Effector memory CD4-positive, alpha-beta T cell (primary cell): Measurements from ENCODE around the gene FUBP1.
A peak's percentile ranks its signal among the peaks of the same experiment; 100 is the strongest.
"Not testable (repeated sequence)": the region's sequence is repeated elsewhere in the genome, so short reads cannot be mapped to it uniquely, and the experiment has no call there.

ENCODE experiments used
- DNase-seq, 3 donors: peaks; one replicate each; pipeline ENCODE4 v3.0.0-alpha.2; 2020
- H3K27ac ChIP-seq: 2 replicates; pipeline ENCODE4 v1.7.0; 2013; ENCODE audit warnings: mild to moderate bottlenecking, low read length, moderate library complexity; ENCODE audit not compliant: insufficient read depth, poor library complexity, severe bottlenecking
- H3K27me3 ChIP-seq: replicated peaks from 2 replicates; pipeline ENCODE4 v1.7.0; 2013; ENCODE audit warnings: mild to moderate bottlenecking, low read length; ENCODE audit not compliant: insufficient read depth, control insufficient read depth, poor library complexity, severe bottlenecking
- H3K36me3 ChIP-seq: 2 replicates; pipeline ENCODE4 v1.7.0; 2013; ENCODE audit warnings: mild to moderate bottlenecking, low read length, moderate library complexity; ENCODE audit not compliant: control insufficient read depth, insufficient read depth
- H3K4me1 ChIP-seq: 2 replicates; pipeline ENCODE4 v1.7.0; 2013; ENCODE audit warnings: low read length, mild to moderate bottlenecking; ENCODE audit not compliant: control insufficient read depth, insufficient read depth, poor library complexity, severe bottlenecking
- H3K4me3 ChIP-seq: 2 replicates; pipeline ENCODE4 v1.7.0; 2013; ENCODE audit warnings: low read length, low read depth, mild to moderate bottlenecking; ENCODE audit not compliant: insufficient read depth, poor library complexity, severe bottlenecking
- H3K9me3 ChIP-seq: 2 replicates; pipeline ENCODE4 v1.7.0; 2013; ENCODE audit warnings: mild to moderate bottlenecking, low read length, moderate library complexity; ENCODE audit not compliant: control insufficient read depth
- total RNA-seq, 3 donors: gene quantifications; one replicate each; lab custom pipeline; 2026; lab: John Stamatoyannopoulos, UW

Gene FUBP1, protein sequence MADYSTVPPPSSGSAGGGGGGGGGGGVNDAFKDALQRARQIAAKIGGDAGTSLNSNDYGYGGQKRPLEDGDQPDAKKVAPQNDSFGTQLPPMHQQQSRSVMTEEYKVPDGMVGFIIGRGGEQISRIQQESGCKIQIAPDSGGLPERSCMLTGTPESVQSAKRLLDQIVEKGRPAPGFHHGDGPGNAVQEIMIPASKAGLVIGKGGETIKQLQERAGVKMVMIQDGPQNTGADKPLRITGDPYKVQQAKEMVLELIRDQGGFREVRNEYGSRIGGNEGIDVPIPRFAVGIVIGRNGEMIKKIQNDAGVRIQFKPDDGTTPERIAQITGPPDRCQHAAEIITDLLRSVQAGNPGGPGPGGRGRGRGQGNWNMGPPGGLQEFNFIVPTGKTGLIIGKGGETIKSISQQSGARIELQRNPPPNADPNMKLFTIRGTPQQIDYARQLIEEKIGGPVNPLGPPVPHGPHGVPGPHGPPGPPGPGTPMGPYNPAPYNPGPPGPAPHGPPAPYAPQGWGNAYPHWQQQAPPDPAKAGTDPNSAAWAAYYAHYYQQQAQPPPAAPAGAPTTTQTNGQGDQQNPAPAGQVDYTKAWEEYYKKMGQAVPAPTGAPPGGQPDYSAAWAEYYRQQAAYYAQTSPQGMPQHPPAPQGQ
- 212 to 216 (median 215) reads per million in 3 donors for total RNA-seq

- no peaks in the 10 kb centered on the region for H3K9me3 ChIP-seq
- H3K27me3 ChIP-seq, result no peaks in the 10 kb centered on the region
- H3K4me1 ChIP-seq, result peaks cover 23% of the 10 kb centered on the region
- peak; percentile 91 to 95 (median 93) for DNase-seq
- peaks cover 8% of the 10 kb centered on the region for H3K36me3 ChIP-seq
- H3K27ac ChIP-seq, result peak within 1 kb of the TSS; percentile 99
- peak within 1 kb of the TSS; percentile 75 for H3K4me3 ChIP-seq
Observed at GRCh38 chr1:77978969-77979876, at the start of gene FUBP1. TSS of gene FUBP1 (minus strand) at chr1:77979072. CDS start at chr1:77979004, 68 bp downstream.

- H3K4me1 ChIP-seq, H3K27me3 ChIP-seq, H3K36me3 ChIP-seq: not testable (repeated sequence)
Observed at GRCh38 chr1:78021134-78021533, 42.3 kb upstream of the FUBP1 start.

DNA sequence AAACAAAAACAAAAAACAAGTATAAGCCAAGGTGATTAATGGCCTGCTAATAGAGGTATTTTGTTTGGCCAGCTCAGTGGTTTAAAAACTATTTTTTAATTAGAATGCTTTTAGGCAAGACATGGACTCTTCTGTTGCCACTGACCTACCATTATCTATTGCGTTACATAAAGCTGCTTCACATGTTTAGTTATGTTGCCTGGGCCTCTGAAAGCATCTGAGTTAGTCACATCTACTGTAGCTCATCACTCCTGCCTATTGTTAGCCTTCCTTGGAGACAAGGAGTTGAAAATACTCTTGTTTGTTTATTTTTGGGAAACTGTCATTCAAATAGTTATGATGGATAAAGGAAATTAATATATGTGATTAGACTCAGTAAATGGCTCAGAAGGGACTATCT is 40.2 kb upstream of the FUBP1 start:
- Histone ChIP-seq H3K4me1 (no peaks in the 10 kb centered on the region), H3K36me3 (no peaks in the 10 kb centered on the region), H3K4me3 (no peak overlapping the region), H3K27me3 (peaks cover 4% of the 10 kb centered on the region), H3K27ac (no peak overlapping the region), H3K9me3 (no peaks in the 10 kb centered on the region)
- no peak for DNase-seq

More at GRCh38 chr1:78021134-78021533, 42.3 kb upstream of the FUBP1 start:
- not testable (repeated sequence) for H3K27ac ChIP-seq, DNase-seq, H3K9me3 ChIP-seq, H3K4me3 ChIP-seq

DNA sequence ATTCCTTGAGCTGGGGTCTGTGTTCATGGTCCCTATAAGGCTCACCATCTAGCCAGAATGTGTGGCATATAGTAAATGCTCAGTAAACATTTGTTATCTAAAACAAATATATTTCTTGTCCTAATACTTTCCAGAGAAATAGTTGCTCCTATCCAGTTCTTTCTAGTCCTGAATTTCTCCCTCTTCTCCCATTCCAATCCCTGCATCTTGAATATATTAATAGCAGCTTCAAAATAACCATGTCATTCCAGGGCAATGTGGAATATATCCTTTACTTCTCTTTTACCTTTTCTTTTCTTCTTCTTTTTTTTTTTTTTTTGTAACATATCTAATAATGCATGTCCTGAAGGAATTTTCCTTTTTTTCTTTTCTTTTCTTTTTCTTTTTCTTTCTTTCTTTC is 36.3 kb upstream of the FUBP1 start:
- Histone ChIP-seq H3K27me3 (no peaks in the 10 kb centered on the region), H3K4me3 (no peak overlapping the region), H3K36me3 (no peaks in the 10 kb centered on the region), H3K4me1 (no peaks in the 10 kb centered on the region), H3K27ac (no peak overlapping the region), H3K9me3 (no peaks in the 10 kb centered on the region)
- no peak for DNase-seq

DNA sequence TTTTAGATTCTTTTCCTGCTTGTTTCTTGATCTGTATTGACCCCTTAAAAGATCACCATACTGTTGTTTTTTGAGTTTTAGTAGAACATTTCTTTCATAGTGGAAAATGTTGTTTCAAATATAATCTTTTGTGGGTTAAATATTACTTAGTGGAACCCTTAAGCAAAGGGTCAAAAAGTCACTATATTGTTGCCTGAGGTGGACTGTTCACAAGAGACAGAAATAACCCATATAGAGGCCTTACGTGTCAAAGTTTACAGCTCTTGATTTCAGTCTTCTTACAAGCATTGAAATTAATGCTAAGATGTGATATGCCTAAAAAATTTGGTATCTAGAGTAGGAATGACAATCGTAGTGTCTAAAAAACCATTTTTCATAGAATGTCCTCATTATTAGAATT is 32.2 kb upstream of the FUBP1 start:
- Histone ChIP-seq H3K27me3 (no peaks in the 10 kb centered on the region), H3K27ac (no peak overlapping the region), H3K36me3 (no peaks in the 10 kb centered on the region), H3K4me1 (no peaks in the 10 kb centered on the region), H3K4me3 (no peak overlapping the region), H3K9me3 (no peaks in the 10 kb centered on the region)
- DNase-seq, result no peak

- no peak for DNase-seq
- Histone ChIP-seq H3K4me3 (no peak overlapping the region), H3K27me3 (no peaks in the 10 kb centered on the region), H3K27ac (no peak overlapping the region), H3K9me3 (no peaks in the 10 kb centered on the region), H3K36me3 (no peaks in the 10 kb centered on the region), H3K4me1 (no peaks in the 10 kb centered on the region)
Observed at GRCh38 chr1:78009836-78010235, 31.0 kb upstream of the FUBP1 start.

- no peak for DNase-seq
- Histone ChIP-seq H3K27ac (no peak overlapping the region), H3K27me3 (no peaks in the 10 kb centered on the region), H3K4me3 (no peak overlapping the region), H3K36me3 (no peaks in the 10 kb centered on the region), H3K4me1 (no peaks in the 10 kb centered on the region), H3K9me3 (no peaks in the 10 kb centered on the region)
Observed at GRCh38 chr1:78009276-78009675, 30.4 kb upstream of the FUBP1 start.

GRCh38 chr1:78007677-78008341 is 28.9 kb upstream of the FUBP1 start:
- no peak for DNase-seq
- no peak overlapping the region for H3K27ac ChIP-seq
- no peaks in the 10 kb centered on the region for H3K27me3 ChIP-seq
- no peak overlapping the region for H3K4me3 ChIP-seq
- H3K9me3 ChIP-seq, result no peaks in the 10 kb centered on the region
- no peaks in the 10 kb centered on the region for H3K36me3 ChIP-seq
- H3K4me1 ChIP-seq, result no peaks in the 10 kb centered on the region

- Histone ChIP-seq H3K27ac (no peak overlapping the region), H3K36me3 (no peaks in the 10 kb centered on the region), H3K4me3 (no peak overlapping the region), H3K9me3 (no peaks in the 10 kb centered on the region), H3K27me3 (no peaks in the 10 kb centered on the region), H3K4me1 (no peaks in the 10 kb centered on the region)
- DNase-seq, result no peak
Observed at GRCh38 chr1:78006521-78006920, 27.6 kb upstream of the FUBP1 start.
